ENCODE measurements around the gene LARP6.
A peak's percentile ranks its signal among the peaks of the same experiment; 100 is the strongest.

Gene LARP6

GRCh38 chr15:70870051-70870450, 16.1 kb upstream of the LARP6 start:
- Histone ChIP-seq H2AFZ (ENCODE audit: low read length) (peak overlapping the region; percentile 3; the same call in 1 of the 2 replicates), H3K79me2 (ENCODE audit: insufficient read depth, low read length) (no peaks in the 10 kb centered on the region), H3K27me3 (ENCODE audit: insufficient read depth, low read length, poor library complexity, severe bottlenecking) (no peaks in the 10 kb centered on the region), H3K36me3 (ENCODE audit: insufficient read depth, low read length) (no peaks in the 10 kb centered on the region), H3K9ac (ENCODE audit: low read depth, low read length, poor library complexity, severe bottlenecking) (no peak overlapping the region), H3K9me3 (ENCODE audit: insufficient read depth, low read depth, low read length) (no peaks in the 10 kb centered on the region), H3K4me3 (ENCODE audit: low read length, poor library complexity, severe bottlenecking) (no peak overlapping the region), H4K20me1 (ENCODE audit: insufficient read depth, low read length, poor library complexity, severe bottlenecking) (no peaks in the 10 kb centered on the region), H3K4me1 (ENCODE audit: insufficient read depth, low read length, poor library complexity, severe bottlenecking) (peaks cover 16% of the 10 kb centered on the region), H3F3A (ENCODE audit: low read depth) (no peaks in the 10 kb centered on the region), H3K4me2 (ENCODE audit: low read depth, low read length, poor library complexity, severe bottlenecking) (peak overlapping the region; percentile 12), H3K9me2 (replicated peaks; ENCODE audit: low read depth, low read length) (no peaks in the 10 kb centered on the region)
- TF ChIP-seq EZH2phosphoT487 (IDR thresholded peaks at IDR 0.05; ENCODE audit: borderline replicate concordance): no peak
- no peak for TF ChIP-seq CTCF (conservative IDR thresholded peaks at IDR 0.05; ENCODE audit: low read length)

GRCh38 chr15:70869346-70869745, 15.4 kb upstream of the LARP6 start:
- Histone ChIP-seq H3F3A (ENCODE audit: low read depth) (no peaks in the 10 kb centered on the region), H3K9me2 (replicated peaks; ENCODE audit: low read depth, low read length) (no peaks in the 10 kb centered on the region)
- no peak for TF ChIP-seq CTCF (conservative IDR thresholded peaks at IDR 0.05; ENCODE audit: low read length)
- TF ChIP-seq EZH2phosphoT487 (IDR thresholded peaks at IDR 0.05; ENCODE audit: borderline replicate concordance): no peak

GRCh38 chr15:70867911-70868467, 14.0 kb upstream of the LARP6 start:
- Histone ChIP-seq H2AFZ (ENCODE audit: low read length) (no peak overlapping the region), H3K36me3 (ENCODE audit: insufficient read depth, low read length) (no peaks in the 10 kb centered on the region), H3K9ac (ENCODE audit: low read depth, low read length, poor library complexity, severe bottlenecking) (no peak overlapping the region), H3K9me2 (replicated peaks; ENCODE audit: low read depth, low read length) (no peaks in the 10 kb centered on the region), H3K79me2 (ENCODE audit: insufficient read depth, low read length) (no peaks in the 10 kb centered on the region), H3K4me1 (ENCODE audit: insufficient read depth, low read length, poor library complexity, severe bottlenecking) (peaks cover 16% of the 10 kb centered on the region), H3K4me3 (ENCODE audit: low read length, poor library complexity, severe bottlenecking) (no peak overlapping the region), H4K20me1 (ENCODE audit: insufficient read depth, low read length, poor library complexity, severe bottlenecking) (no peaks in the 10 kb centered on the region), H3K4me2 (ENCODE audit: low read depth, low read length, poor library complexity, severe bottlenecking) (no peak overlapping the region), H3K9me3 (ENCODE audit: insufficient read depth, low read depth, low read length) (no peaks in the 10 kb centered on the region), H3F3A (ENCODE audit: low read depth) (no peaks in the 10 kb centered on the region), H3K27me3 (ENCODE audit: insufficient read depth, low read length, poor library complexity, severe bottlenecking) (no peaks in the 10 kb centered on the region)
- TF ChIP-seq CTCF (conservative IDR thresholded peaks at IDR 0.05; ENCODE audit: low read length) (no peak), EZH2phosphoT487 (IDR thresholded peaks at IDR 0.05; ENCODE audit: borderline replicate concordance) (no peak)

More at GRCh38 chr15:70869346-70869745, 15.4 kb upstream of the LARP6 start:
- H4K20me1 ChIP-seq (ENCODE audit: insufficient read depth, low read length, poor library complexity, severe bottlenecking): no peaks in the 10 kb centered on the region
- H3K4me1 ChIP-seq (ENCODE audit: insufficient read depth, low read length, poor library complexity, severe bottlenecking): peaks cover 16% of the 10 kb centered on the region
- H3K4me2 ChIP-seq (ENCODE audit: low read depth, low read length, poor library complexity, severe bottlenecking): no peak overlapping the region
- H3K9me3 ChIP-seq (ENCODE audit: insufficient read depth, low read depth, low read length): no peaks in the 10 kb centered on the region
- H3K79me2 ChIP-seq (ENCODE audit: insufficient read depth, low read length): no peaks in the 10 kb centered on the region
- H3K4me3 ChIP-seq (ENCODE audit: low read length, poor library complexity, severe bottlenecking): no peak overlapping the region
- H2AFZ ChIP-seq (ENCODE audit: low read length): peak overlapping the region; percentile 56; the same call in 1 of the 2 replicates
- no peaks in the 10 kb centered on the region for H3K27me3 ChIP-seq (ENCODE audit: insufficient read depth, low read length, poor library complexity, severe bottlenecking)
- no peak overlapping the region for H3K9ac ChIP-seq (ENCODE audit: low read depth, low read length, poor library complexity, severe bottlenecking)
- no peaks in the 10 kb centered on the region for H3K36me3 ChIP-seq (ENCODE audit: insufficient read depth, low read length)

Data from Loucy (cell line).